Transverse colon (tissue), 4 donors: ENCODE measurements around the gene MCF2L2. TPM values are rescaled to one million over a fixed set of nuclear protein-coding genes. Genes with fewer than 3 reads are reported as not detected.

ENCODE experiments used
- DNase-seq: peaks from one replicate; pipeline ENCODE4 v3.0.0-alpha.2; 2019
- H3K27ac ChIP-seq, 4 donors: fragments of 200-600 bp; sonication (generic); 2 replicates each; pipeline ENCODE4 v1.5.1; 2016 to 2018; ENCODE audit warnings: inconsistent platforms in 4 of 4
- H3K27me3 ChIP-seq: fragments of 200-600 bp; sonication (generic); 2 replicates; pipeline ENCODE4 v1.5.1; 2017; ENCODE audit warnings: inconsistent platforms
- H3K36me3 ChIP-seq, 4 donors: fragments of 200-600 bp; sonication (generic); 2 replicates each; pipeline ENCODE4 v1.5.1; 2017 to 2019; ENCODE audit warnings: inconsistent platforms in 4 of 4
- H3K4me1 ChIP-seq, 4 donors: fragments of 200-600 bp; sonication (generic); 2 replicates each; pipeline ENCODE4 v1.5.1; 2017 to 2020; ENCODE audit warnings: inconsistent platforms in 4 of 4
- H3K4me3 ChIP-seq, 4 donors: fragments of 200-600 bp; sonication (generic); 1 replicate in 1 of 4; 2 replicates in 3 of 4; pipeline versions ENCODE4 v1.5.1 to v1.6.1; 2017 to 2019; ENCODE audit warnings: inconsistent platforms in 4 of 4
- H3K9me3 ChIP-seq, 2 donors: fragments of 200-600 bp; sonication (generic); 2 replicates each; pipeline ENCODE4 v1.5.1; 2017 to 2019; ENCODE audit warnings: inconsistent platforms in 2 of 2
- EP300 ChIP-seq: sonication (generic); formaldehyde crosslinking; IDR thresholded peaks from one replicate; pipeline ENCODE4 v1.6.1; 2017; ENCODE audit warnings: antibody characterized with exemption, low read depth
- POLR2A ChIP-seq: fragments of 450-650 bp; IDR thresholded peaks from one replicate; pipeline ENCODE4 v1.6.1; 2016; ENCODE audit warnings: antibody characterized with exemption, mild to moderate bottlenecking, moderate library complexity
- POLR2AphosphoS5 ChIP-seq, 3 donors: sonication (generic); formaldehyde crosslinking; IDR thresholded peaks; one replicate each; pipeline ENCODE4 v1.6.1; 2016; ENCODE audit warnings: antibody characterized with exemption in 3 of 3
- WGBS, 2 donors: methylation state at CpG; one replicate each; pipeline ENCODE4 v1.1.5; 2018; ENCODE audit warnings: low coverage in 1 of 2; 5-methylcytosine and 5-hydroxymethylcytosine counted together
- in situ Hi-C, 4 donors: fragments of 200-750 bp; cut with MboI; loops; one replicate each; pipeline versions ENCODE4 v1.15.0 to v1.15.1; 2017; ENCODE audit warnings: low sequenced_read_pairs in 3 of 4, low pct_ligation_motif_present in 1 of 4, low pct_unique_long_range_greater_than_20kb in 1 of 4
- intact Hi-C: fragments of 100-400 bp; cut with DNase I; formaldehyde crosslinking; loops from one replicate; pipeline ENCODE4 v1.15.1; 2023; ENCODE audit warnings: low total_unique reads
- total RNA-seq, 4 donors: library from RNA; depleted of rRNA; stranded (reverse); fragments of >200 nt; gene quantifications; one replicate each; pipeline ENCODE4 v1.1.0, GENCODE V29; 2016
- TF ChIP-seq, protein P1 (sequence below), 5 experiments: fragments of 200-600 bp in 3 of 5; fragments of 450-650 bp in 2 of 5; sonication (generic) in 3 of 5; IDR thresholded peaks; 1 replicate in 2 of 5; 2 replicates in 3 of 5; pipeline ENCODE4 v1.5.1; 2016 to 2017; ENCODE audit warnings: antibody characterized with exemption in 5 of 5, inconsistent platforms in 3 of 5, mild to moderate bottlenecking in 2 of 5, moderate library complexity in 1 of 5

Gene MCF2L2
- total RNA-seq, 4 donors from 2014 or later = 0.20 to 3.7 (median 2.0) TPM

DNA sequence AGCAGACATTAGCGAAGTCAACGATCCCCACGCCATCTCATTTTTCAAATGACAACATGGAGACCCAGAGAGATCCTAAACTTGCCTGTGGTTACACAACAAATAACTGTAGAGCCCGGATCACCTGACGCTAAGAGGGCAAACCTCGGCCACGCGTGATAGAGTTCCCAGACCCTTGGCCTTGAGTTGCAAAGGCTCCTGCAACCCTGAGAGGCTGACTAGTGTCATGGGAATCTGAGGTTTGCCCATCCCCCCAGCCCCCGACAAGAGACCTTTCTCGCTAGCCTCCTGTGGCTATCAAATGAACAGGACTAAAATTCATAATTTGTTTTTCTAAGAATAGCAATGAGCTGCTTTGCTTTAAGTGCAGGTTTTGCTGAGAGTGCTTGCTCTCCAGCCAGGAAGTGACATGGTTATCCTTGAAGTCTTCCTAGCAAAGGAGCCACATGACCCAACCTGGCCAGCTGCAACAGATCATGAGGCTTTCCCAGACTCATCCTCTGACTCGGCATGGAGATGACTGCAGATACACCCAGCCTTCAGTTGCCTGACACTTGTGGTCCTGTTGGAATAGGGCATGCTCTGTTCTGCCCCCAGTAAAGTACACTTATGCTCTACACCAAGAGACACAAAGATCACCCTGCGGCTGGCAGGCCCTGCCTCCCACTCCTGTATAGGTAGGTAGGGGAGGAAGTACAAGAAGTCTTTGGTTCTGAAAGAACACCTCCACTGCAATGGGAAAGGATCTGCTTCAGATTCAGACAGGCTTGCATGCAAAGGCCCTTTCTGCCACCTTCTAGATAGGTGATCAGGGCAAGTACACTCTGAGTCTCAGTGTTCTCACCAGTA lies 36.0 kb downstream of the MCF2L2 start:
- intact Hi-C loops = no loop called here
- no peak for TF ChIP-seq POLR2A
- Histone ChIP-seq H3K9me3 (no peaks in the 10 kb centered on the region), H3K4me3 (no peak overlapping the region), H3K36me3 (no peaks in the 10 kb centered on the region), H3K4me1 (no peaks in the 10 kb centered on the region), H3K27me3 (no peaks in the 10 kb centered on the region), H3K27ac (no peak overlapping the region)
- 83% methylated on average over 12 of the region's 12 CpGs; no CpG with 5 or more reads in 1 of the 2 donors for WGBS, 2 donors
- no peak for DNase-seq
- in situ Hi-C loops = loop anchor here in 2 of 4 donors (5.0 to 25.0 kb wide), 2 partner anchors 270 to 680 kb away; no protein-coding TSS in a partner anchor

DNA sequence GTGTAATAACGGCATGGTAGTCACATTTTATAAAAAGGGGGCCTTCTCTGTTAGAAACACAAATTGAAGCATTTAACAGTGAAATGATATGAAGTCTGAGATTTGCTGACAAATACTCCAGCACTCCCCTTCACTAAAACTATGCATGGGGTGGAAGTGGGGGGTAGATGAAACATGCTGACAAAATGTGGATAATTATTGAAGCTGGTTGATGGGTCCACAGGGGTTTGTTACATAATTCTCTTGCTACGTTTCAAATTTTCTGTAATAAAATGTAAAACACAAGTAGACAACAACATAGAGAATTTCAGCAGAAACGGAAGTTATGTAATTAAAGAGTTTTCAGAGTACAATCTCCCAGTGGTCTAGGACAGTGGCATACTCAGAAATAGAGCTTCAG lies 37.0 kb downstream of the MCF2L2 start:
- TF ChIP-seq POLR2A = no peak
- TF ChIP-seq EP300 = no peak
- no peak for TF ChIP-seq POLR2AphosphoS5 (IDR thresholded peaks at IDR 0.05)
- TF ChIP-seq, protein P1, sequence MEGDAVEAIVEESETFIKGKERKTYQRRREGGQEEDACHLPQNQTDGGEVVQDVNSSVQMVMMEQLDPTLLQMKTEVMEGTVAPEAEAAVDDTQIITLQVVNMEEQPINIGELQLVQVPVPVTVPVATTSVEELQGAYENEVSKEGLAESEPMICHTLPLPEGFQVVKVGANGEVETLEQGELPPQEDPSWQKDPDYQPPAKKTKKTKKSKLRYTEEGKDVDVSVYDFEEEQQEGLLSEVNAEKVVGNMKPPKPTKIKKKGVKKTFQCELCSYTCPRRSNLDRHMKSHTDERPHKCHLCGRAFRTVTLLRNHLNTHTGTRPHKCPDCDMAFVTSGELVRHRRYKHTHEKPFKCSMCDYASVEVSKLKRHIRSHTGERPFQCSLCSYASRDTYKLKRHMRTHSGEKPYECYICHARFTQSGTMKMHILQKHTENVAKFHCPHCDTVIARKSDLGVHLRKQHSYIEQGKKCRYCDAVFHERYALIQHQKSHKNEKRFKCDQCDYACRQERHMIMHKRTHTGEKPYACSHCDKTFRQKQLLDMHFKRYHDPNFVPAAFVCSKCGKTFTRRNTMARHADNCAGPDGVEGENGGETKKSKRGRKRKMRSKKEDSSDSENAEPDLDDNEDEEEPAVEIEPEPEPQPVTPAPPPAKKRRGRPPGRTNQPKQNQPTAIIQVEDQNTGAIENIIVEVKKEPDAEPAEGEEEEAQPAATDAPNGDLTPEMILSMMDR (IDR thresholded peaks at IDR 0.05) = no peak
- WGBS, 2 donors = 84 to 92% methylated on average over 3 of the region's 3 CpGs
- Histone ChIP-seq H3K4me1 (no peaks in the 10 kb centered on the region), H3K9me3 (no peaks in the 10 kb centered on the region), H3K27me3 (no peaks in the 10 kb centered on the region), H3K27ac (no peak overlapping the region), H3K4me3 (no peak overlapping the region), H3K36me3 (no peaks in the 10 kb centered on the region)
- no peak for DNase-seq
- in situ Hi-C loops (loop anchor here in 2 of 4 donors (5.0 to 25.0 kb wide), 2 partner anchors 269 to 679 kb away; no protein-coding TSS in a partner anchor), intact Hi-C loops (no loop called here)

DNA sequence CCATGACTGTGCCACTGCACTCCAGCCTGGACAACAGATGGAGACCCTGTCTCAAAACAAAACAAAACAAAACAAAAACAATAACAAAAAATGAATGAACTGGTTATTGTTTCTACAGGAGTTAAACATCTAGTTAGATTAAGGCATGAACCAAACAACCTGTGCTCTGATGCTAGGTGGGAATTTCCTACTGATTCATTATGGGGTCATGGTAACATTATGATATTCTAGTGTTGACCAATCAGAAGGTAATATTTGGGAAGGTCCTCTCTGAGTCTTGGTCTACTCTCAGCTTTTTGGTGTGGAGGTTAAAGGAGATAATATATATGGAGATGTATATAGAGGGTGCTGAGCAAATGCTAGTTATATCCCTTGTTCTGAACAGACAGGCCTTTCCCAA lies 37.6 kb downstream of the MCF2L2 start:
- Histone ChIP-seq H3K4me1 (peaks cover 0 to under 1% (median 0%) of the 10 kb centered on the region in 4 donors), H3K27ac (no peak overlapping the region), H3K9me3 (no peaks in the 10 kb centered on the region), H3K36me3 (no peaks in the 10 kb centered on the region), H3K4me3 (no peak overlapping the region), H3K27me3 (no peaks in the 10 kb centered on the region)
- in situ Hi-C loops (loop anchor here in 2 of 4 donors (5.0 to 25.0 kb wide), 2 partner anchors 269 to 679 kb away; no protein-coding TSS in a partner anchor), intact Hi-C loops (no loop called here)
- no peak for TF ChIP-seq POLR2AphosphoS5 (IDR thresholded peaks at IDR 0.05)
- TF ChIP-seq, protein P1 (IDR thresholded peaks at IDR 0.05) = no peak
- TF ChIP-seq POLR2A = no peak
- no peak for TF ChIP-seq EP300
- no peak for DNase-seq

DNA sequence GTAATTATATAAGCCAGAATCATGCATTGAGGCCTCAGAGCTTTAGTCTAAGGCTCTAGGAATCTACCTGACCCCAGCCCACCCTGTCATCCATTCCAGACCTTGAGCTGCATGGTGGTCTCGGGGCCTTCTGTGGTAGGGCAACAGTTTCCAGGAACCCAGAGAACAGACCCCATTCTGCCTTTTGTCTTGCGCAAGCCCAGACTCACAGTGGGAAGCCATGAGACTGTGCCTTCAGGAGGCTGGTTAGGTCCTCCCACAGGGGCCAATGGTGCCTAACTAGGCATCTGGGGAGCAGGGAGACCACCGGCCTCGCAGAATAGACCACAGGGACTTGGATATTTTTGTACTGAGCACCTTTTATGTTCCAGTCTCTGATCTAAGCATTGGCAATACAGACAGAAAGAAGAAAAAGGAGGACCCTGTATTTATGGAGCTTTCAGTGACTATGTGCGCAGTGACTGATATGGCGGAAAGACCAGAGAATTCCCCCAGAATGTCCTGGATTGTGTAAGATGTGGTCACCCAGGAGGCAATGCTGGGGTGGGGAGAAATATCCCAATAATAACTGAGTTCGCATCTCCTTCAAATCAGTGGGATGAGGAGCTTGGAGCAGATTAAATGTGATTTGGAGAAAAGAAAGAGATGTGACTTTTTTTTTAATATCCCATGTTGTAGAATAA lies 40.1 kb downstream of the MCF2L2 start:
- TF ChIP-seq POLR2A (no peak), EP300 (no peak), POLR2AphosphoS5 (IDR thresholded peaks at IDR 0.05) (no peak)
- TF ChIP-seq, protein P1 (IDR thresholded peaks at IDR 0.05) = no peak
- no peak overlapping the region for H3K4me3 ChIP-seq
- peaks cover 0 to 6% (median 1%) of the 10 kb centered on the region in 4 donors for H3K4me1 ChIP-seq
- no peak overlapping the region for H3K27ac ChIP-seq
- H3K9me3 ChIP-seq = no peaks in the 10 kb centered on the region
- H3K27me3 ChIP-seq = no peaks in the 10 kb centered on the region
- intact Hi-C loops = loop anchor here (5.0 kb wide), 1 partner anchor 206 kb away; no protein-coding TSS in a partner anchor
- DNase-seq = no peak
- 63 to 87% methylated on average over 3 to 7 of the region's 7 CpGs for WGBS, 2 donors
- in situ Hi-C loops = loop anchor here (5.0 to 25.0 kb wide), 5 partner anchors 206 to 676 kb away; no protein-coding TSS in a partner anchor
- H3K36me3 ChIP-seq = no peaks in the 10 kb centered on the region
